ENCODE results near the gene MIA3.

The MIA3 gene

GRCh38 chr1:222620566-222620965 is 2.7 kb downstream of the MIA3 start:
- TF ChIP-seq CTCF (IDR thresholded peaks at IDR 0.05; ENCODE audit: insufficient read depth, low read depth, low read length, missing control alignments), result no peak
- no peak for DNase-seq (ENCODE audit: low read depth)
- no peak overlapping the region for H3K4me3 ChIP-seq (ENCODE audit: low read length)

- no peak overlapping the region for H3K4me3 ChIP-seq (ENCODE audit: low read length)
- no peak for TF ChIP-seq CTCF (IDR thresholded peaks at IDR 0.05; ENCODE audit: insufficient read depth, low read depth, low read length, missing control alignments)
Observed at GRCh38 chr1:222622765-222623164, 4.9 kb downstream of the MIA3 start.

GRCh38 chr1:222623458-222623857 is 5.6 kb downstream of the MIA3 start:
- DNase-seq (ENCODE audit: low read depth), result no peak
- H3K4me3 ChIP-seq (ENCODE audit: low read length), result no peak overlapping the region
- no peak for TF ChIP-seq CTCF (IDR thresholded peaks at IDR 0.05; ENCODE audit: insufficient read depth, low read depth, low read length, missing control alignments)

More at GRCh38 chr1:222622765-222623164, 4.9 kb downstream of the MIA3 start:
- no peak for DNase-seq (ENCODE audit: low read depth)

GRCh38 chr1:222624214-222624613 is 6.3 kb downstream of the MIA3 start:
- no peak for TF ChIP-seq CTCF (IDR thresholded peaks at IDR 0.05; ENCODE audit: insufficient read depth, low read depth, low read length, missing control alignments)
- no peak for DNase-seq (ENCODE audit: low read depth)
- no peak overlapping the region for H3K4me3 ChIP-seq (ENCODE audit: low read length)

GRCh38 chr1:222627232-222627631 is 9.3 kb downstream of the MIA3 start:
- no peak overlapping the region for H3K4me3 ChIP-seq (ENCODE audit: low read length)
- TF ChIP-seq CTCF (IDR thresholded peaks at IDR 0.05; ENCODE audit: insufficient read depth, low read depth, low read length, missing control alignments), result no peak
- peak; percentile 67 for DNase-seq (ENCODE audit: low read depth)

GRCh38 chr1:222629921-222630535 is 12.1 kb downstream of the MIA3 start:
- TF ChIP-seq CTCF (IDR thresholded peaks at IDR 0.05; ENCODE audit: insufficient read depth, low read depth, low read length, missing control alignments), result no peak
- DNase-seq (ENCODE audit: low read depth), result no peak
- no peak overlapping the region for H3K4me3 ChIP-seq (ENCODE audit: low read length)

DNA sequence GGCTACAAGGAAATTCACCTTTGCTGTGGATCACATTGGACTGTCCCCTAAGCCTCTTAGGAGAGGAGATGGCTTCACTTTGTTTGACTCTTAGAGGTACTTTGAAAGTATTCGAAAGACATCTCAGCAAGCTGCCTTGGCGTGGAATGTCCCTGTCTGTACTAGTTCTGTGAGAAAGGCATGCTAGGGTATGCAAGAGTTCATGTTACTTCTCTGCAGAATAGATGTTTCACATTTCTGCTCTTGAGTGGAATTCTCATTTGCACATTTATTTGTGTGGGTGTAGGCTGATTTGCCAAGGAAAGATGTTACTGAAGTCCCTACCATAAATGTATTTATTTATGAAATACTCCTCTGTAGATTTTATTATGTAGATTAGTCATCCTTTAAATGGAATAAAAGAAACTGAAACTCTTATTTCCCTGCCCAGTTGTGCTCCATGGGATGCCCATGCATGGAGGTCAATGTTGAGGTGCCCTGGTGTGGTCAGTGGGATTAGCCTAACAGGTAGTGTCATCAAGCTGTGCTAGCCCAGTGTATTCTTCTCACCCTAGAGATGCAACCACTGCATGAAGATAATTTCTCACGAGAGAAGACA is 13.8 kb downstream of the MIA3 start:
- H3K4me3 ChIP-seq (ENCODE audit: low read length), result no peak overlapping the region
- no peak for DNase-seq (ENCODE audit: low read depth)
- TF ChIP-seq CTCF (IDR thresholded peaks at IDR 0.05; ENCODE audit: insufficient read depth, low read depth, low read length, missing control alignments), result no peak
